Globus pallidus (tissue), 1 donor: ENCODE data around the gene MAGI3.
"Not testable (repeated sequence)": the region's sequence is repeated elsewhere in the genome, so short reads cannot be mapped to it uniquely, and the experiment has no call there.

Experiments used
- DNase-seq: peaks from one replicate; pipeline ENCODE4 v3.0.0-alpha.2; 2015; ENCODE audit warnings: low spot score

Gene MAGI3

DNA sequence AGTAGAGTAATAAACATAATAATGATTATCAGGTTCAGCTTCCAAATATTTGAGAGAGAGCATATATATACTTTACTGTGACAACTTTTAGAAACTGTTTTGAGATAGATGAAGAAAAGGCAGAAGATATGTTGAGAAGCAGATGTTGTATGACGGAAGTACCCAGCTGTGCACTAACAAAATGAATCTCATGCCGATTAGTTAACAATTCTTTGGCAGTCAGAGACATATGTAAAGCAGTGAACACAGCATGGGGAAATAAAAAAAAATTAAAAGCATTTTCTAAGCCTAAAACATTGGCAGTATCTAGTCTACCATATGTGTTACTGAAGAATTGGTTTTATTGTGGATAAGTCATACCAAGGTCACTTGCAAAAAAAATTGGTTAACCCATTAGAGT lies 51.8 kb downstream of the MAGI3 start:
- DNase-seq: no peak

- no peak for DNase-seq
These were observed 54.5 kb downstream of the MAGI3 start for GRCh38 chr1:113444857-113445256.

DNA sequence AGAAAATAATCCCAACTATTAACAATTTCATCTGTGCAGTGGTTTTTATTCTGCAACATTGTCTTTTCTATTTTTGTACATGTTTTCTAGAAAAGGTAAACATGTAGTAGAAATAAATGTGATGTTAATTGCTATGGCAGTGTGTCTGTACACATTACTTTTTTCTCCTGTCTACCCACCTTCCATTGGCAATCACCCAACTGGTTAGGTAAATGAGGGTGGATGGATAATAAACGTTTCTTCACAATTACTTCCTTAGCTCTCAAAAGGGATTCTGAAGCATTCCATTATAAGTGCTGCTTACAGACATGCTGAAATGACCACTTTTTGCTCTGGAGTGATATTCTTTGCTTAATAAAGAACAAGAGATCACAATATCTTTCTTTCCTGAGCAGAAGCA lies 61.4 kb downstream of the MAGI3 start:
- no peak for DNase-seq

DNA sequence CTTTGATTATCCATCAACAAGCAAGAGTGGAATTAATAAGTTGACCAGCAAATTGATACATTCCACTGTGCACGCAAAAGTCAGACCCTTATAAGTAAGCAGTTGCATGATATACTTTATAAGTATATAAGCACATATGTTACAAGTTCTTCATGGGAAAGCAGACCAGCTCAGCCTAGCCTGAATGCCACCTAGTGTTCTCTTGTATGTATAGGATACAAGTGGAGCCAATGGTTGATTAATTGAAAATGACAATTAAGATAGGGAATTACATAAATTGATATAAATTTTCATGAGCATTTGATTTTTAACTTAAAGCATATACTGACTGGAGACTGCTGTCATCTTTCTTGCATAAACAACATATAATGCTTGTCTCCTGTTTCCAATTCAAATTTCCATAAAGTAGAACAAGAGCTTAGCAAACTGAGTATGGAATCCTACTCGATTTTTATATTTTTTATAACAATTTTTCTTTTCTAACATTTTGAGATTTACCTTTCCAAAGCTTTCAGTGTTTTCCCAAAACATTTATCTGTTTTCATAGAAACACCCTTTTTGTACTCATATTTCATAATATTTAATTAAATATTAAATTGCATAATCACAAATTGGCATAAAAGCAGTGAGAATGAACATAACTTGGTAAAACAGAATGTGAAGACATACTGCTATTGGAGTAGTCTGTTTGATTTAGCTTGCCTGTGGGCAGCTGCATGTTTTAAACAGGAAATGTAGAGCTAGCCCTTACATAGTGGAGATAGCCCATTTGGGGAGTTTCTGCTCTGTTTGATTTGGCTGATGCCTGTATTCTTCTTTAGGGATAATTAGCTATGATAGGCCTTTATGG lies 62.8 kb downstream of the MAGI3 start:
- peak; percentile 11 for DNase-seq

- DNase-seq: no peak
These were observed 63.4 kb downstream of the MAGI3 start for GRCh38 chr1:113453771-113454083.

DNA sequence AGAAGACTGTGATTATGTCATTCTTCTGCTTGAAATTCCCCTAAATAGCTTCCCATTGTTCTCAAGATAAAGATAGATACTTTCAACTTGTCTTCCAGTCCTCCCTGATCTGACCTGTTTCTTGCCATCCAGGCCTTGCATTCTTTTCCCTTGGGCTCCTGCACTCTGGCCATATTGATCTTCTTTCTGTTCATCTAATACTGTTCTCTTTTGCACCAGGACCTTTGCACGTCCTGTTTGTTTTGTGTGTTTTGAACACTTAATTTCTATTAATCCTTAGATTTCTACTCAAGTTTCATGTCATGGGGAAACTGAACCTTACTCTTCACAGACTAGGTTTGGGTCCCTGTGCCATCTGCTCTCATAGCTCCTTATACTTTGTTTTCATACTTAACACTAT lies 65.1 kb downstream of the MAGI3 start:
- no peak for DNase-seq

- DNase-seq: peak; percentile 18
These were observed 66.7 kb downstream of the MAGI3 start for GRCh38 chr1:113456967-113457366.

DNA sequence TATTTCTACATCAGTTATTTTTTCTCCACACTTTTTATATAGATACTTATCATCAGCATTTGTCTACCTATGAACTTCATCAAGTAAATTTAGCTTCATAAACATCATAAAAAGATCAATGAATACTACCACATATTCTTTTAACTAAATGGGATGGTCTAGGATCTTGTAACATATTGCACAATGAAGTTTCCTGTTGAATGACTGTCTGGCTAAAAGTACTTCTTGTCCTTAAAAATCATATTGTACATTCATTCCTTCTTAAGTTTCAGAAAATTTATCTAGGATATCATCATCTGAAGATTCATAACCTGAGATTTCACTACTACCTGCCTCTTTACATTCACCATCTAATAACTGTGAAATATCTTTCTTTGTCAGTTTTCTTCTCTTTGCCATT lies 69.0 kb downstream of the MAGI3 start:
- DNase-seq: no peak

GRCh38 chr1:113467991-113468390 lies 77.7 kb downstream of the MAGI3 start:
- DNase-seq: no peak

- DNase-seq: not testable (repeated sequence)
These were observed 88.3 kb downstream of the MAGI3 start for GRCh38 chr1:113478427-113479195.

GRCh38 chr1:113479713-113480676 lies 89.7 kb downstream of the MAGI3 start:
- DNase-seq: no peak

- not testable (repeated sequence) for DNase-seq
These were observed 94.8 kb downstream of the MAGI3 start for GRCh38 chr1:113485131-113485530.

DNA sequence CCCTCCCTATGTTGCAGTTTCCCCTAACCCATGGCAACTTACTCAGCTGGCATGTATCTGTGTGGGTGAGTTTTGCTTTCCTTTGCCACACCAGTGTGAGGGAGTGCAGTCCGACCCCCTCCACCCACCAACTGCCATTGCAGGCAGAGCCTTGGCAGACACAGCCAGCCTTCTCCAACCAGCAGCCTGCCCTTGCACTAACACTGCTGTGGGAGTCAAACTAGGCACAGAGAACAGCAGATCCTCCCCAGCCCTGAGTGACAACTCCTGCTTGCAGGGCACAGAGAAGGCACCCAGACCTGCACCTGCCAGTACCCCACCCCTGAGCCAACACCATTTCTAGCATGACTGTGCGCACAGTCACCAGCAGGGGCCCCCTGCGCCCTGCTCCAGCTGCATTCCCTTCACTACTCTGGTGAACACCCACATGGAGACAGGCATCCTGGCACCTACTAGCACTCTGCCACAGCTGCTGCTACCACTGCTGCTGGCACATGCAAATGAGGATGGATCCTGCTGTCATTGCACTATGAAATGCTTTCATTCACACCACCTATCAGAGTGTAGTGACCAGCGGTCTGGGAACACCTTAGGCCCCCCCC lies 98.4 kb downstream of the MAGI3 start:
- DNase-seq: no peak

GRCh38 chr1:113490384-113490783 lies 100.1 kb downstream of the MAGI3 start:
- DNase-seq: no peak

- no peak for DNase-seq
These were observed 103.2 kb downstream of the MAGI3 start for GRCh38 chr1:113493533-113493932.

GRCh38 chr1:113505357-113505756 lies 115.0 kb downstream of the MAGI3 start:
- no peak for DNase-seq

- DNase-seq: no peak
These were observed 117.4 kb downstream of the MAGI3 start for GRCh38 chr1:113507552-113508214.

GRCh38 chr1:113508364-113509164 lies 118.2 kb downstream of the MAGI3 start:
- no peak for DNase-seq

DNA sequence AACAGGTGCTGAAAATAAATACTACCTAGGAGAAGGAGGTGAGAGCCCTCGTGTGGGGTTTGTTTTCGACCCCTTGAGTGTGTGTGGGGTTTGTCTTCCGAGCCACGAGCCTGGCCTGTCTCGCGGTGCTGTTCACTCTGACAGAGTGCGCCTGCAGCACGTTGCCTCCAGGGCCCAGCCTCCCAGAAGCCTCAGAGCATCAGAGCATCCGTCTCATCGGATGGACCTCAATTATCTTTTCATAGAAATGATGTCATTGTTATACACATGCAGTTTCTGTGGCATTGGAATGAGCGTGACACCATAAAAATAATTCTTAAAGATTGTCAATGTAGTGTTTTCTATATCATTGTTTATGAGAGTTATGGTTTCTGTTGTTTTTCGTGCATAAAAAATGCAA lies 119.5 kb downstream of the MAGI3 start:
- DNase-seq: not testable (repeated sequence)

DNA sequence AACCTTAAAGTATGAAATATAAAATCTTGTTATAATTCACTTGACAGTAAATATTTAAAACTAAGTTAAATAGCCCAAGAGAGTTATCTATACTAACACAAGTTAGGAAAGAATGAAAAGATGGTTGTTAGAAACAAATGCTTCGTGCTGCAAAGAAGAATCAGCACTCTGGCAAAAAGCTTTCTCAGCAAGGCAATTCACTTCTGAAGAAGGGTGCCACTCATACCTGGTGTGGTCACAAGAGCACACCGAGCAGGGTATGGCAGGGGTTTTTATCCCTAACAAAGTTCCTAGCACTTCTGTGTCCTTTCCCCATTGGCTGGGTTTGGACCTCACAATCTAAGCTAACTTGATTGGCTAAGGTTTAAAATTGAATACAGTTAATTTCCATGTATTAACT lies 121.0 kb downstream of the MAGI3 start:
- no peak for DNase-seq
